ENCODE data around the gene SCCPDH. TPM values are rescaled to one million over a fixed set of nuclear protein-coding genes. Genes with fewer than 3 reads are reported as not detected.

Gene SCCPDH
- total and polyA plus RNA-seq, 9 of the 15 experiments (the other 6 are each of a cell fraction or from before 2014, with no cell fraction given), result 7.0 to 61.9 (median 38.3) TPM

DNA sequence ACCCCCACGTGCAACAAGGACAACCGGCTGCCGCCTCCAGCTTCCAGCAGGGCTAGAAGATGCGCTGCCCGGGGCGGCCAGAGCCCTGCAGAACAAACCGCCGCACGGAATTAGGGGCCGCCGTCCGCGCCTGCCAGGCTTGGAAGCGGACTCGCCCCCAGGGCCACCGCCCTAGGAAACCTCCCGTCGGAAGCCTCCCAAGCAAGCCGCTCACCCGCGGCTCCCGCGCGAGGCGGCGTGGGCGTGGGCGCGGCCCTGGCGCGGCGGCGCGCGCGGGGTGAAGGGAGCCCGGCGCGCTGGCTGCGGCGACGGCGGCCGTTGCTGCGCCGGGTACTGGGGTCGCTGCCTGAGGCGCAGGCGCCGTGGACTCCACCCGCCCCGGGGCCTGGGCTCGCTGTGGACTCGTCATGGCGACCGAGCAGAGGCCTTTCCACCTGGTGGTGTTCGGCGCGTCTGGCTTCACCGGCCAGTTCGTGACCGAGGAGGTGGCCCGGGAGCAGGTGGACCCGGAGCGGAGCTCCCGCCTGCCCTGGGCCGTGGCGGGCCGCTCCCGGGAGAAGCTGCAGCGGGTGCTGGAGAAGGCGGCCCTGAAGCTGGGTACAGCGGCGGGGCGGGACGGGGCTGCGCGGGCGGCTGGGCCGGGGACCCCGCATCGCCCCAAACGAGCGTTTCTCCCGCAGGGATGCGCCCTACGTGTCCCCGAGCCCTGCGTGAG is at the start of gene SCCPDH (continued):
- TF ChIP-seq, protein P1, sequence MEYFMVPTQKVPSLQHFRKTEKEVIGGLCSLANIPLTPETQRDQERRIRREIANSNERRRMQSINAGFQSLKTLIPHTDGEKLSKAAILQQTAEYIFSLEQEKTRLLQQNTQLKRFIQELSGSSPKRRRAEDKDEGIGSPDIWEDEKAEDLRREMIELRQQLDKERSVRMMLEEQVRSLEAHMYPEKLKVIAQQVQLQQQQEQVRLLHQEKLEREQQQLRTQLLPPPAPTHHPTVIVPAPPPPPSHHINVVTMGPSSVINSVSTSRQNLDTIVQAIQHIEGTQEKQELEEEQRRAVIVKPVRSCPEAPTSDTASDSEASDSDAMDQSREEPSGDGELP (CRISPR knock-in tag; IDR thresholded peaks at IDR 0.05; ENCODE audit: borderline replicate concordance), result peak; percentile 49; the same call in 1 of the 2 replicates
- TF ChIP-seq C11orf30 (IDR thresholded peaks at IDR 0.05; ENCODE audit: low read depth) (no peak), ESRRA (IDR thresholded peaks at IDR 0.05; ENCODE audit: borderline replicate concordance, low read depth) (0 out of 2 replicates have a peak, but pooled peaks have one; percentile 11), PRPF4 (IDR thresholded peaks at IDR 0.05; ENCODE audit: insufficient read depth, low read depth, low read length, poor library complexity, severe bottlenecking) (no peak), MCM5 (IDR thresholded peaks at IDR 0.05; ENCODE audit: low read depth) (no peak), PRMT5 (CRISPR knock-in tag; IDR thresholded peaks at IDR 0.05) (no peak), ZNF764 (CRISPR knock-in tag; IDR thresholded peaks at IDR 0.05; ENCODE audit: low read depth) (no peak), BACH1 (tag; IDR thresholded peaks at IDR 0.05) (no peak), SMARCC2 (IDR thresholded peaks at IDR 0.05; ENCODE audit: low read depth) (no peak), NELFE (IDR thresholded peaks at IDR 0.05; ENCODE audit: insufficient read depth, insufficient read length) (no peak), ZNF668 (CRISPR knock-in tag; IDR thresholded peaks at IDR 0.05) (no peak), ZNF431 (CRISPR knock-in tag; IDR thresholded peaks at IDR 0.05) (no peak), ZNF586 (CRISPR knock-in tag; conservative IDR thresholded peaks at IDR 0.05) (no peak), ZFP30 (CRISPR knock-in tag; IDR thresholded peaks at IDR 0.05; ENCODE audit: borderline replicate concordance) (no peak), SUPT5H (IDR thresholded peaks at IDR 0.05) (peak; percentile 73), TOE1 (IDR thresholded peaks at IDR 0.05; ENCODE audit: borderline replicate concordance) (no peak), TOE1 (CRISPR knock-in tag; IDR thresholded peaks at IDR 0.05; ENCODE audit: borderline replicate concordance, low read depth) (no peak), KDM4B (IDR thresholded peaks at IDR 0.05; ENCODE audit: borderline replicate concordance in 2 of 2, low read depth in 1 of 2) (no peak), EP400 (IDR thresholded peaks at IDR 0.05) (peak; percentile 40; the same call in 1 of the 2 replicates), RBM15 (IDR thresholded peaks at IDR 0.05; ENCODE audit: insufficient read depth, low read length) (no peak), CHD1 (IDR thresholded peaks at IDR 0.05; ENCODE audit: low read length) (no peak), SOX6 (IDR thresholded peaks at IDR 0.05) (no peak), PHF21A (IDR thresholded peaks at IDR 0.05; ENCODE audit: borderline replicate concordance, low read depth) (0 out of 2 replicates have a peak, but pooled peaks have one; percentile 18)
- TF ChIP-seq, protein P2, sequence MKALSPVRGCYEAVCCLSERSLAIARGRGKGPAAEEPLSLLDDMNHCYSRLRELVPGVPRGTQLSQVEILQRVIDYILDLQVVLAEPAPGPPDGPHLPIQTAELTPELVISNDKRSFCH (CRISPR knock-in tag; IDR thresholded peaks at IDR 0.05), result no peak
- TF ChIP-seq, protein P2 (tag; IDR thresholded peaks at IDR 0.05), result 0 out of 2 replicates have a peak, but pooled peaks have one; percentile 38
- TF ChIP-seq, protein P3, sequence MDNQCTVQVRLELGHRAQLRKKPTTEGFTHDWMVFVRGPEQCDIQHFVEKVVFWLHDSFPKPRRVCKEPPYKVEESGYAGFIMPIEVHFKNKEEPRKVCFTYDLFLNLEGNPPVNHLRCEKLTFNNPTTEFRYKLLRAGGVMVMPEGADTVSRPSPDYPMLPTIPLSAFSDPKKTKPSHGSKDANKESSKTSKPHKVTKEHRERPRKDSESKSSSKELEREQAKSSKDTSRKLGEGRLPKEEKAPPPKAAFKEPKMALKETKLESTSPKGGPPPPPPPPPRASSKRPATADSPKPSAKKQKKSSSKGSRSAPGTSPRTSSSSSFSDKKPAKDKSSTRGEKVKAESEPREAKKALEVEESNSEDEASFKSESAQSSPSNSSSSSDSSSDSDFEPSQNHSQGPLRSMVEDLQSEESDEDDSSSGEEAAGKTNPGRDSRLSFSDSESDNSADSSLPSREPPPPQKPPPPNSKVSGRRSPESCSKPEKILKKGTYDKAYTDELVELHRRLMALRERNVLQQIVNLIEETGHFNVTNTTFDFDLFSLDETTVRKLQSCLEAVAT (IDR thresholded peaks at IDR 0.05), result no peak
